HG03442 (cell line): ENCODE data around the gene ARHGEF26.

ENCODE experiments used
- ATAC-seq: cut with Tn5 transposase; IDR thresholded peaks from one replicate; pipeline ENCODE4 v1.9.1; 2021; ENCODE audit warnings: mild to moderate bottlenecking, moderate library complexity; ENCODE audit not compliant: unreplicated experiment

Gene ARHGEF26

GRCh38 chr3:154112146-154112852 lies 8.9 kb upstream of the ARHGEF26 start:
- no peak for ATAC-seq

- no peak for ATAC-seq
These were observed 7.6 kb upstream of the ARHGEF26 start for GRCh38 chr3:154113609-154114008.

- no peak for ATAC-seq
These were observed 5.9 kb upstream of the ARHGEF26 start for GRCh38 chr3:154115332-154115731.

- no peak for ATAC-seq
These were observed 1.2 kb upstream of the ARHGEF26 start for GRCh38 chr3:154119951-154120350.

- peak; percentile 32 for ATAC-seq
These were observed 736 bp downstream of the ARHGEF26 start for GRCh38 chr3:154121701-154122551.

GRCh38 chr3:154122552-154122911 lies 1.3 kb downstream of the ARHGEF26 start:
- ATAC-seq, result no peak

GRCh38 chr3:154122912-154123559 lies 1.8 kb downstream of the ARHGEF26 start:
- no peak for ATAC-seq

GRCh38 chr3:154123906-154124305 lies 2.7 kb downstream of the ARHGEF26 start:
- ATAC-seq, result no peak

GRCh38 chr3:154125378-154126030 lies 4.3 kb downstream of the ARHGEF26 start:
- no peak for ATAC-seq

GRCh38 chr3:154126651-154127050 lies 5.5 kb downstream of the ARHGEF26 start:
- no peak for ATAC-seq

- no peak for ATAC-seq
These were observed 8.4 kb downstream of the ARHGEF26 start for GRCh38 chr3:154129625-154130024.

GRCh38 chr3:154130540-154130939 lies 9.3 kb downstream of the ARHGEF26 start:
- no peak for ATAC-seq

- ATAC-seq, result no peak
These were observed 10.6 kb downstream of the ARHGEF26 start for GRCh38 chr3:154131830-154132229.

GRCh38 chr3:154132777-154133375 lies 11.7 kb downstream of the ARHGEF26 start:
- no peak for ATAC-seq

GRCh38 chr3:154135511-154136173 lies 14.5 kb downstream of the ARHGEF26 start:
- no peak for ATAC-seq

GRCh38 chr3:154137036-154137435 lies 15.8 kb downstream of the ARHGEF26 start:
- no peak for ATAC-seq

- no peak for ATAC-seq
These were observed 18.8 kb downstream of the ARHGEF26 start for GRCh38 chr3:154139996-154140436.

- no peak for ATAC-seq
These were observed 21.4 kb downstream of the ARHGEF26 start for GRCh38 chr3:154142608-154143007.

- ATAC-seq, result no peak
These were observed 22.7 kb downstream of the ARHGEF26 start for GRCh38 chr3:154143873-154144272.

- no peak for ATAC-seq
These were observed 23.8 kb downstream of the ARHGEF26 start for GRCh38 chr3:154144825-154145465.
